Activated naive CD8-positive, alpha-beta T cell treated with anti-CD3 and anti-CD28 coated beads, Interleukin-2, amount 50 U/mL, for 24 hours (primary cell): ENCODE results near the gene ZNF536.
"Not testable (repeated sequence)": the region's sequence is repeated elsewhere in the genome, so short reads cannot be mapped to it uniquely, and the experiment has no call there.

ENCODE experiments used
- ATAC-seq: fragments of 150-1000 bp; cut with Tn5 transposase; one replicate; pipeline ENCODE4 v1.10.0; 2021
- DNase-seq: peaks from one replicate; pipeline ENCODE4 v3.0.0; 2021
- H3K27ac Mint-ChIP-seq: one replicate; pipeline ENCODE4 v1.8.0; 2021; ENCODE audit warnings: mild to moderate bottlenecking, mixed read lengths
- H3K27me3 Mint-ChIP-seq: one replicate; pipeline ENCODE4 v1.8.0; 2021; ENCODE audit warnings: mixed read lengths
- H3K36me3 Mint-ChIP-seq: one replicate; pipeline ENCODE4 v1.8.0; 2021; ENCODE audit warnings: low read depth, mixed read lengths
- H3K4me1 Mint-ChIP-seq: one replicate; pipeline ENCODE4 v1.8.0; 2021; ENCODE audit warnings: mixed read lengths
- H3K4me3 Mint-ChIP-seq: one replicate; pipeline ENCODE4 v1.8.0; 2021; ENCODE audit warnings: mild to moderate bottlenecking, moderate library complexity, mixed read lengths
- H3K9me3 Mint-ChIP-seq: one replicate; pipeline ENCODE4 v1.8.0; 2021; ENCODE audit warnings: mixed read lengths

ZNF536 gene

GRCh38 chr19:30385666-30386065 is 13.5 kb downstream of the ZNF536 start:
- Mint-ChIP-seq H3K27ac (no peak overlapping the region), H3K4me3 (no peak overlapping the region), H3K36me3 (no peaks in the 10 kb centered on the region), H3K4me1 (no peaks in the 10 kb centered on the region), H3K9me3 (no peaks in the 10 kb centered on the region), H3K27me3 (peaks cover 2% of the 10 kb centered on the region)
- ATAC-seq (no peak), DNase-seq (no peak)

- Mint-ChIP-seq H3K4me1 (no peaks in the 10 kb centered on the region), H3K36me3 (no peaks in the 10 kb centered on the region), H3K4me3 (no peak overlapping the region), H3K27me3 (peaks cover 2% of the 10 kb centered on the region), H3K27ac (no peak overlapping the region), H3K9me3 (no peaks in the 10 kb centered on the region)
- no peak for DNase-seq
- ATAC-seq: no peak
Measured at GRCh38 chr19:30386551-30387143, 14.5 kb downstream of the ZNF536 start.

GRCh38 chr19:30387311-30388115 is 15.3 kb downstream of the ZNF536 start:
- Mint-ChIP-seq H3K4me3 (no peak overlapping the region), H3K27me3 (peaks cover 4% of the 10 kb centered on the region), H3K27ac (no peak overlapping the region), H3K9me3 (no peaks in the 10 kb centered on the region), H3K36me3 (no peaks in the 10 kb centered on the region), H3K4me1 (no peaks in the 10 kb centered on the region)
- no peak for DNase-seq
- ATAC-seq: no peak

- Mint-ChIP-seq H3K4me1 (no peaks in the 10 kb centered on the region), H3K36me3 (no peaks in the 10 kb centered on the region), H3K27ac (no peak overlapping the region), H3K9me3 (no peaks in the 10 kb centered on the region), H3K27me3 (peaks cover 4% of the 10 kb centered on the region), H3K4me3 (no peak overlapping the region)
- ATAC-seq (no peak), DNase-seq (no peak)
Measured at GRCh38 chr19:30388327-30388726, 16.1 kb downstream of the ZNF536 start.

GRCh38 chr19:30388819-30389218 is 16.6 kb downstream of the ZNF536 start:
- Mint-ChIP-seq H3K4me1 (no peaks in the 10 kb centered on the region), H3K27ac (no peak overlapping the region), H3K27me3 (peaks cover 6% of the 10 kb centered on the region), H3K4me3 (no peak overlapping the region), H3K9me3 (no peaks in the 10 kb centered on the region), H3K36me3 (no peaks in the 10 kb centered on the region)
- DNase-seq (no peak), ATAC-seq (no peak)

GRCh38 chr19:30390356-30390988 is 18.3 kb downstream of the ZNF536 start:
- H3K9me3 Mint-ChIP-seq: no peaks in the 10 kb centered on the region
- peaks cover 5% of the 10 kb centered on the region for H3K27me3 Mint-ChIP-seq
- H3K36me3 Mint-ChIP-seq: no peaks in the 10 kb centered on the region

GRCh38 chr19:30391052-30391451 is 18.9 kb downstream of the ZNF536 start:
- no peaks in the 10 kb centered on the region for H3K36me3 Mint-ChIP-seq
- no peak for ATAC-seq
- H3K9me3 Mint-ChIP-seq: no peaks in the 10 kb centered on the region
- H3K27me3 Mint-ChIP-seq: peaks cover 4% of the 10 kb centered on the region
- no peak overlapping the region for H3K27ac Mint-ChIP-seq
- H3K4me1 Mint-ChIP-seq: no peaks in the 10 kb centered on the region
- DNase-seq: no peak
- H3K4me3 Mint-ChIP-seq: no peak overlapping the region

More at GRCh38 chr19:30390356-30390988, 18.3 kb downstream of the ZNF536 start:
- ATAC-seq (no peak), DNase-seq (no peak)
- Mint-ChIP-seq H3K4me3 (no peak overlapping the region), H3K4me1 (no peaks in the 10 kb centered on the region), H3K27ac (no peak overlapping the region)

- Mint-ChIP-seq H3K27me3 (peaks cover 4% of the 10 kb centered on the region), H3K9me3 (no peaks in the 10 kb centered on the region), H3K4me3 (no peak overlapping the region), H3K36me3 (no peaks in the 10 kb centered on the region), H3K27ac (no peak overlapping the region), H3K4me1 (no peaks in the 10 kb centered on the region)
- ATAC-seq (no peak), DNase-seq (no peak)
Measured at GRCh38 chr19:30391554-30392551, 19.7 kb downstream of the ZNF536 start.

GRCh38 chr19:30393046-30393445 is 20.9 kb downstream of the ZNF536 start:
- no peak overlapping the region for H3K27ac Mint-ChIP-seq
- H3K27me3 Mint-ChIP-seq: peaks cover 4% of the 10 kb centered on the region
- no peaks in the 10 kb centered on the region for H3K4me1 Mint-ChIP-seq
- H3K4me3 Mint-ChIP-seq: no peak overlapping the region
- DNase-seq (no peak), ATAC-seq (no peak)
- no peaks in the 10 kb centered on the region for H3K9me3 Mint-ChIP-seq
- H3K36me3 Mint-ChIP-seq: no peaks in the 10 kb centered on the region

- no peak for DNase-seq
- no peaks in the 10 kb centered on the region for H3K9me3 Mint-ChIP-seq
- H3K4me1 Mint-ChIP-seq: no peaks in the 10 kb centered on the region
- H3K27me3 Mint-ChIP-seq: peaks cover 4% of the 10 kb centered on the region
- H3K4me3 Mint-ChIP-seq: no peak overlapping the region
- H3K27ac Mint-ChIP-seq: no peak overlapping the region
- no peaks in the 10 kb centered on the region for H3K36me3 Mint-ChIP-seq
- no peak for ATAC-seq
Measured at GRCh38 chr19:30393729-30394480, 21.7 kb downstream of the ZNF536 start.

- Mint-ChIP-seq H3K4me3 (no peak overlapping the region), H3K9me3 (no peaks in the 10 kb centered on the region), H3K36me3 (no peaks in the 10 kb centered on the region), H3K27ac (no peak overlapping the region), H3K27me3 (peaks cover 4% of the 10 kb centered on the region), H3K4me1 (no peaks in the 10 kb centered on the region)
- DNase-seq (no peak), ATAC-seq (no peak)
Measured at GRCh38 chr19:30394481-30395151, 22.4 kb downstream of the ZNF536 start.

GRCh38 chr19:30395283-30395682 is 23.1 kb downstream of the ZNF536 start:
- Mint-ChIP-seq H3K9me3 (no peaks in the 10 kb centered on the region), H3K4me1 (no peaks in the 10 kb centered on the region), H3K36me3 (no peaks in the 10 kb centered on the region), H3K27ac (no peak overlapping the region), H3K4me3 (no peak overlapping the region), H3K27me3 (peaks cover 4% of the 10 kb centered on the region)
- no peak for DNase-seq
- ATAC-seq: no peak

- H3K27me3 Mint-ChIP-seq, H3K4me1 Mint-ChIP-seq, H3K9me3 Mint-ChIP-seq, DNase-seq, H3K4me3 Mint-ChIP-seq, H3K27ac Mint-ChIP-seq, ATAC-seq, H3K36me3 Mint-ChIP-seq: not testable (repeated sequence)
Measured at GRCh38 chr19:30398539-30398938, 26.4 kb downstream of the ZNF536 start.
